Effector memory CD8-positive, alpha-beta T cell (primary cell): Measurements from ENCODE around the gene TMEM255B.
"Not testable (repeated sequence)": the region's sequence is repeated elsewhere in the genome, so short reads cannot be mapped to it uniquely, and the experiment has no call there.

Experiments
- ATAC-seq: fragments of 150-1000 bp; cut with Tn5 transposase; replicated peaks from 2 replicates; pipeline ENCODE4 v1.10.0; 2021; ENCODE audit warnings: mild to moderate bottlenecking, moderate library complexity
- DNase-seq, 3 experiments: peaks; one replicate each; pipeline ENCODE4 v3.0.0; 2021
- H3K27ac Mint-ChIP-seq, 2 donors: one replicate each; pipeline ENCODE4 v1.8.0; 2022; ENCODE audit warnings: mild to moderate bottlenecking in 2 of 2, mixed read lengths in 2 of 2, moderate library complexity in 2 of 2
- H3K27me3 Mint-ChIP-seq, 2 donors: one replicate each; pipeline ENCODE4 v1.8.0; 2022; ENCODE audit warnings: mixed read lengths in 2 of 2
- H3K36me3 Mint-ChIP-seq: one replicate; pipeline ENCODE4 v1.8.0; 2022; ENCODE audit warnings: mild to moderate bottlenecking, moderate library complexity, mixed read lengths; ENCODE audit not compliant: insufficient read depth
- H3K4me1 Mint-ChIP-seq, 2 donors: one replicate each; pipeline ENCODE4 v1.8.0; 2022; ENCODE audit warnings: low read depth in 2 of 2, mixed read lengths in 2 of 2
- H3K4me3 Mint-ChIP-seq, 2 donors: one replicate each; pipeline ENCODE4 v1.8.0; 2022; ENCODE audit warnings: mild to moderate bottlenecking in 2 of 2, mixed read lengths in 2 of 2, moderate library complexity in 2 of 2
- H3K9me3 Mint-ChIP-seq, 2 donors: one replicate each; pipeline ENCODE4 v1.8.0; 2022; ENCODE audit warnings: mixed read lengths in 2 of 2
- total RNA-seq, 9 experiments: gene quantifications; one replicate each; lab custom pipeline; 2026; lab: John Stamatoyannopoulos, UW

Gene TMEM255B
- 0 to 1.3 (median 0.54) reads per million in 9 experiments for total RNA-seq

- peak within 1 kb of the TSS; percentile 89 for H3K4me3 Mint-ChIP-seq
- H3K27ac Mint-ChIP-seq: no peak within 1 kb of the TSS
- DNase-seq (peak; percentile 38 to 49 (median 47)), ATAC-seq (peak; percentile 92)
- no peaks in the 10 kb centered on the region for H3K9me3 Mint-ChIP-seq
- peaks cover 4% of the 10 kb centered on the region for H3K36me3 Mint-ChIP-seq
- H3K4me1 Mint-ChIP-seq: peaks cover 11 to 13% of the 10 kb centered on the region in 2 donors
- peaks cover 76 to 88% of the 10 kb centered on the region in 2 donors for H3K27me3 Mint-ChIP-seq
Measured at GRCh38 chr13:113758651-113759524, at the start of gene TMEM255B. Gene TMEM255B (plus strand): TSS chr13:113759226. CDS start chr13:113759270, 44 bp downstream.

GRCh38 chr13:113722921-113723320 is 36.1 kb upstream of the TMEM255B start:
- Mint-ChIP-seq H3K36me3 (peaks cover 31% of the 10 kb centered on the region), H3K4me1 (peaks cover 0 to 7% of the 10 kb centered on the region in 2 donors)

GRCh38 chr13:113723410-113724015 is 35.5 kb upstream of the TMEM255B start:
- no peak overlapping the region for H3K27ac Mint-ChIP-seq
- H3K4me1 Mint-ChIP-seq: peaks cover 0 to 7% of the 10 kb centered on the region in 2 donors
- peaks cover 2 to 3% of the 10 kb centered on the region in 2 donors for H3K27me3 Mint-ChIP-seq
- peaks cover 33% of the 10 kb centered on the region for H3K36me3 Mint-ChIP-seq
- DNase-seq (no peak), ATAC-seq (no peak)
- H3K4me3 Mint-ChIP-seq: peak overlapping the region; percentile 15 to 84
- H3K9me3 Mint-ChIP-seq: no peaks in the 10 kb centered on the region

More at GRCh38 chr13:113722921-113723320, 36.1 kb upstream of the TMEM255B start:
- Mint-ChIP-seq H3K9me3 (no peaks in the 10 kb centered on the region), H3K4me3 (no peak overlapping the region), H3K27ac (no peak overlapping the region), H3K27me3 (no peaks in the 10 kb centered on the region)
- ATAC-seq: no peak
- no peak for DNase-seq

GRCh38 chr13:113724016-113724758 is 34.8 kb upstream of the TMEM255B start:
- H3K4me3 Mint-ChIP-seq: peak overlapping the region; percentile 77 to 84
- H3K27ac Mint-ChIP-seq: peak overlapping the region; percentile 88 to 97
- DNase-seq: no peak
- peaks cover 0 to 7% of the 10 kb centered on the region in 2 donors for H3K4me1 Mint-ChIP-seq
- ATAC-seq: no peak
- no peaks in the 10 kb centered on the region for H3K9me3 Mint-ChIP-seq
- H3K27me3 Mint-ChIP-seq: peaks cover 8 to 10% of the 10 kb centered on the region in 2 donors
- peaks cover 34% of the 10 kb centered on the region for H3K36me3 Mint-ChIP-seq

GRCh38 chr13:113724780-113725315 is 34.2 kb upstream of the TMEM255B start:
- DNase-seq (peak; percentile 83 to 85 (median 84)), ATAC-seq (peak; percentile 93)
- peaks cover 34% of the 10 kb centered on the region for H3K36me3 Mint-ChIP-seq
- H3K27ac Mint-ChIP-seq: peak overlapping the region; percentile 88 to 97
- no peaks in the 10 kb centered on the region for H3K9me3 Mint-ChIP-seq
- H3K4me3 Mint-ChIP-seq: peak overlapping the region; percentile 77 to 84
- peaks cover 0 to 7% of the 10 kb centered on the region in 2 donors for H3K4me1 Mint-ChIP-seq
- peaks cover 14 to 17% of the 10 kb centered on the region in 2 donors for H3K27me3 Mint-ChIP-seq

GRCh38 chr13:113725329-113726105 is 33.5 kb upstream of the TMEM255B start:
- Mint-ChIP-seq H3K27me3 (peaks cover 14 to 23% of the 10 kb centered on the region in 2 donors), H3K36me3 (peaks cover 36% of the 10 kb centered on the region), H3K27ac (peak overlapping the region; percentile 88 to 97), H3K4me3 (peak overlapping the region; percentile 77 to 84)
- H3K9me3 Mint-ChIP-seq, H3K4me1 Mint-ChIP-seq, ATAC-seq: not testable (repeated sequence)
- peak; percentile 46 to 51 (median 51) for DNase-seq

- H3K4me3 Mint-ChIP-seq: peak overlapping the region; percentile 15 to 69
- H3K4me1 Mint-ChIP-seq, H3K9me3 Mint-ChIP-seq: not testable (repeated sequence)
- peaks cover 14 to 27% of the 10 kb centered on the region in 2 donors for H3K27me3 Mint-ChIP-seq
- ATAC-seq: peak; percentile 23
- peak overlapping the region in 1 of 2 donors; percentile 80 for H3K27ac Mint-ChIP-seq
- H3K36me3 Mint-ChIP-seq: peaks cover 37% of the 10 kb centered on the region
- DNase-seq: peak; percentile 26 to 29 (median 28)
Measured at GRCh38 chr13:113726106-113726821, 32.8 kb upstream of the TMEM255B start.

GRCh38 chr13:113726961-113727411 is 32.0 kb upstream of the TMEM255B start:
- Mint-ChIP-seq H3K27me3 (peaks cover 14 to 27% of the 10 kb centered on the region in 2 donors), H3K27ac (peak overlapping the region in 1 of 2 donors; percentile 80), H3K4me1 (peaks cover 0 to 7% of the 10 kb centered on the region in 2 donors), H3K4me3 (no peak overlapping the region), H3K9me3 (no peaks in the 10 kb centered on the region), H3K36me3 (peaks cover 38% of the 10 kb centered on the region)
- ATAC-seq: no peak
- DNase-seq: no peak

GRCh38 chr13:113728571-113729054 is 30.4 kb upstream of the TMEM255B start:
- peaks cover 0 to 7% of the 10 kb centered on the region in 2 donors for H3K4me1 Mint-ChIP-seq
- H3K27ac Mint-ChIP-seq: no peak overlapping the region
- H3K27me3 Mint-ChIP-seq: peaks cover 14 to 27% of the 10 kb centered on the region in 2 donors
- DNase-seq: no peak
- no peaks in the 10 kb centered on the region for H3K9me3 Mint-ChIP-seq
- peaks cover 35% of the 10 kb centered on the region for H3K36me3 Mint-ChIP-seq
- no peak for ATAC-seq
- H3K4me3 Mint-ChIP-seq: no peak overlapping the region

- no peak for ATAC-seq
- peaks cover 14 to 27% of the 10 kb centered on the region in 2 donors for H3K27me3 Mint-ChIP-seq
- H3K9me3 Mint-ChIP-seq: no peaks in the 10 kb centered on the region
- DNase-seq: no peak
- H3K27ac Mint-ChIP-seq: no peak overlapping the region
- peaks cover 0 to 4% of the 10 kb centered on the region in 2 donors for H3K4me1 Mint-ChIP-seq
- H3K4me3 Mint-ChIP-seq: no peak overlapping the region
- H3K36me3 Mint-ChIP-seq: peaks cover 27% of the 10 kb centered on the region
Measured at GRCh38 chr13:113729187-113730019, 29.6 kb upstream of the TMEM255B start.

GRCh38 chr13:113730258-113730691 is 28.8 kb upstream of the TMEM255B start:
- Mint-ChIP-seq H3K9me3 (no peaks in the 10 kb centered on the region), H3K27me3 (peaks cover 14 to 27% of the 10 kb centered on the region in 2 donors), H3K36me3 (peaks cover 19% of the 10 kb centered on the region), H3K4me3 (no peak overlapping the region), H3K4me1 (no peaks in the 10 kb centered on the region), H3K27ac (no peak overlapping the region)
- ATAC-seq (no peak), DNase-seq (no peak)
